HUES6 (cell line): Measurements from ENCODE around the gene SLC39A10.
A peak's percentile ranks its signal among the peaks of the same experiment; 100 is the strongest.
"Not testable (repeated sequence)": the region's sequence is repeated elsewhere in the genome, so short reads cannot be mapped to it uniquely, and the experiment has no call there.

Source experiments
- H3K27ac ChIP-seq: 2 replicates; pipeline ENCODE4 v1.7.0; 2013; ENCODE audit warnings: low read depth, mild to moderate bottlenecking, low read length, inconsistent platforms
- H3K27me3 ChIP-seq: 2 replicates; pipeline ENCODE4 v1.6.1; 2013; ENCODE audit warnings: low read length; ENCODE audit not compliant: control insufficient read depth, insufficient read depth
- H3K36me3 ChIP-seq: 2 replicates; pipeline ENCODE4 v1.6.1; 2013; ENCODE audit warnings: low read length; ENCODE audit not compliant: control insufficient read depth, insufficient read depth
- H3K4me1 ChIP-seq: 2 replicates; pipeline ENCODE4 v1.6.1; 2013; ENCODE audit warnings: low read length; ENCODE audit not compliant: control insufficient read depth, insufficient read depth
- H3K4me3 ChIP-seq: 2 replicates; pipeline ENCODE4 v1.5.1; 2013; ENCODE audit warnings: low read depth, low read length
- H3K9ac ChIP-seq: one replicate; pipeline ENCODE4 v1.6.1; 2013; ENCODE audit warnings: mild to moderate bottlenecking, low read length
- H3K9me3 ChIP-seq: 2 replicates; pipeline ENCODE4 v1.6.1; 2013; ENCODE audit warnings: low read depth, low read length; ENCODE audit not compliant: control insufficient read depth, insufficient read depth

The SLC39A10 gene

DNA sequence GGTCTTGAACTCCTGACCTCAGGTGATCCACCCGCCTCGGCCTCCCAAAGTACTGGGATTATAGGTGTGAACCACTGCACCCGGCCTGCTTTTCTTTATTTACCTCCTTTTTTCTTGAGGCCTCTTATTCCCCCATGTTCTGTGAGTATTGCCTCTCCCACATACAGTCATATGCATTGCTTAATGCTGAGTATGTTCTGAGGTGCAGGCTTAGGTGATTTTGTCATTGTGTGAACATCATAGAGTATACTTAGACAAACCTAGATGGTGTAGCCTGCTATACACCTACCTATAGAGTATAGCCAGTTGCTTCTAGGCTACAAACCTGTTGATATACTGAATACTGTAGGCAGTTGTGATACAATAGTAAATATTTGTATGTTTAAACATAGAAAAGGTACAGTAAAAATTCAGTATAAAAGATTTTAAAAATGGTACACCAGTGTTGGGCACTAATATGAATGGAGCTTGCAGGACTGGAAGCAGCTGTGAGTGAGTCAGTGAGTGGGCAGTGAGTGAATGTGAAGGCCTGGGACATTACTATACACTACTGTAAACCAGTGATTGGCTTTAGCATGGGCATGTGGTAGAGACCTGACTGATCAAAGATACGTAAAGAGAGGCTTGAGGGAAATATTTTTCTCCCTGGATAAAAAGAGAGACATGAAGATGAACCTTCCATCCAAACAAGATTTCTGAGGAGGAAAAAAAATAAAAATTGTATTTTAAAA lies 17.6 kb downstream of the SLC39A10 start:
- Histone ChIP-seq H3K4me1 (no peaks in the 10 kb centered on the region), H3K9me3 (no peaks in the 10 kb centered on the region), H3K27me3 (no peaks in the 10 kb centered on the region), H3K4me3 (no peak overlapping the region), H3K36me3 (peaks cover 7% of the 10 kb centered on the region), H3K27ac (no peak overlapping the region), H3K9ac (no peak overlapping the region)

DNA sequence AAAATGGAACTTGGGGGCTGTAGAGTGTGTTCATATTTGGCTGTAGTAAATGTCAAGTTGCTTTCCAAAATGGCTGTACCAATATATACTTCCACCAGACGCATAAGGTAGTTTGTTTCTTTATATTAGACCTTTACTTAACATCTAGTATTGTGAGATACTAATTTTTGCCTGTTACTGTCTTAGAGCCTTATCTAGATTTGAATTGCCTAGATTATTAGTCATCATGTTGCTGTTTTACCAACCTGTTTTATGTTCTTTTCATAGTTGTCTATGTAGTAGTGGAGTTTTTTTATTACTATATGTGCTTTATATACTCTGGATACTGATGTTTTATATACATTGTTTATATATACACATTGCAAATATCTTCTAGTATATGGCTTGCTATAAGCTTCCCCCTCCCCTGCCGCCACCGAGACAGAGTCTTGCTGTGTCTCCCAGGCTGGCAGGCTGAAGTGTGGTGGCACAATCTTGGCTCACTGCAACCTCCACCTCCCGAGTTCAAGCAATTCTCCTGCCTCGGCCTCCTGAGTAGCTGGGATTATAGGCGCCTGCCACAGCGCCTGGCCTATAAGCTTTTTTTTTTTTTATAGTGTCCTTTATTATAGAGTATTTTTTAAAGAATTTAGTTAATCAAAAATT lies 18.9 kb downstream of the SLC39A10 start:
- H3K9ac ChIP-seq = no peak overlapping the region
- no peaks in the 10 kb centered on the region for H3K9me3 ChIP-seq
- no peak overlapping the region for H3K4me3 ChIP-seq
- H3K4me1 ChIP-seq = no peaks in the 10 kb centered on the region
- no peak overlapping the region for H3K27ac ChIP-seq
- H3K36me3 ChIP-seq = peaks cover 16% of the 10 kb centered on the region
- no peaks in the 10 kb centered on the region for H3K27me3 ChIP-seq

DNA sequence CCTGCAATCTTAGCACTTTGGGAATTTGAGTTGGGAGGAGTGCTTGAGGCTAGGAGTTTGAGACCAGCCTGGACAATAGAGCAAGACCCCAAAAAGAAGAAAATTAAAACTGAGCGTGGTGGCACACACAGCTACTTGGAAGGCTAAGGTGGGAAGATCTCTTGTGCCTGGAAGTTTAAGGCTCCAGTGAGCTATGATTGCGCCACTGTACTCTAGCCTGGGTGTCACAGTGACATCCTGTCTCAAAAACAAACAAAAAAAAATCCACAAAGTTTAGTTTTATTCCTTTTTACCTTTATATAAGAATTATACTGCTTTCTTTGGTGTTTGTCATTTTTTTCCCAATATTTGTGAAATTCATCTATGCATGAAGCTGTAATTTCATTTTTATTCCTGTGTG lies 20.3 kb downstream of the SLC39A10 start:
- no peak overlapping the region for H3K4me3 ChIP-seq

DNA sequence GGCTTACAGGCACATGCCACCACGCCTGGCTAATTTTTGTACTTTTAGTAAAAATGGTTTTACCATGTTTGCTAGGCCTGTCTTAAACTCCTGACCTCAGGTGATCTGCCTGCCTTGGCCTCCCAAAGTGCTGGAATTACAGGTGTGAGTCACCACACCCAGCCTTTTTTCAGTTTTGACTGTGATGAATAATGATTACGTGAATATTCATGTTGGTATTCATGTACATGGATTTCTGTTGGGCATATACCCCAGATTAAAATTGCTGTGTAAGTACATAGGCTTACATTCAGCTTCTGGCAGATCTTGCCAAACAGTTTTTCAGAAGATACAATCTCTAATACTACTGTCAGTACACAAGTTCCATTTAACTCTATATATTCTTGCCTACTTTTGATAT lies 20.9 kb downstream of the SLC39A10 start:
- Histone ChIP-seq H3K9ac (no peak overlapping the region), H3K36me3 (peaks cover 24% of the 10 kb centered on the region), H3K27me3 (no peaks in the 10 kb centered on the region), H3K4me3 (no peak overlapping the region), H3K9me3 (no peaks in the 10 kb centered on the region), H3K4me1 (no peaks in the 10 kb centered on the region), H3K27ac (no peak overlapping the region)

More for the DNA sequence above, 20.3 kb downstream of the SLC39A10 start:
- H3K27ac ChIP-seq = no peak overlapping the region
- H3K9ac ChIP-seq = no peak overlapping the region
- H3K36me3 ChIP-seq = peaks cover 24% of the 10 kb centered on the region
- H3K4me1 ChIP-seq = no peaks in the 10 kb centered on the region
- H3K9me3 ChIP-seq = no peaks in the 10 kb centered on the region
- no peaks in the 10 kb centered on the region for H3K27me3 ChIP-seq

DNA sequence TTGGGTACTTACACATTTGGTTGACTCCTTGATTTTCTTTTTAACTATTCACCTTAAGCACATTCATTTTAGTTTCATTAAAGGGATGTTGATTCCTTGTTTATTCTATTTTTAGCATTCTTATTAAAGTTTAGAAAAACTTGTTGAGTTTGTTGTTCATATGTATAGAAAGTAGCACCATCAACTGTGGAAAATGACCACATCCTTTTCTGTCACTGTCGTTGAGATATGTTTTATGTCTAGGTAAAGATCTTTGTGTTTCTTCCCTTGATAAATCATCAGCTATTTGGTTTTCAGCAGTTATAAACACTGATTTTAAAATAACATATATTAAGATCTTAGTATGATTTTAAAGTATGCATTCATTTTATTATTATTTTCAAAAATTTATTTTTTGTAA lies 25.1 kb downstream of the SLC39A10 start:
- Histone ChIP-seq H3K9me3 (no peaks in the 10 kb centered on the region), H3K4me3 (no peak overlapping the region), H3K27me3 (no peaks in the 10 kb centered on the region), H3K36me3 (peaks cover 27% of the 10 kb centered on the region), H3K9ac (no peak overlapping the region), H3K27ac (no peak overlapping the region), H3K4me1 (peaks cover 16% of the 10 kb centered on the region)

DNA sequence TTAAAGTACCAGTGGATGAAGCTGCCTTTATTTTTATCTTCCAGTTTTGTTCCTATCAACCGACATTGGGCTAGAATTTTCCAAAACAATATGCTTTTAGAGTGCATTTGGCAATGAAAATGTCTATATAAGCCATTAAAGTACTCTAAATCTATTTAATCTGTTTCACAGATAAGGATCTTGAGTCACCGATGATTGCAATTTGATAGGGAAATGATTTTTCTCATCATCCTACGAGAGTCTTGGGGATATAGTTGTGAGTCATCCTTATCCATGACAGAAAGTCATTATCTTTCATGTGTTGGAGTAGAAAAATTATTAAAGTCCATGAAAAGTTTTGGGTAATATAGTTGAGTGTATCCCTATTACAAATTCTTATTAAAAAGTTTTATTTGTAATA lies 26.1 kb downstream of the SLC39A10 start:
- H3K36me3 ChIP-seq = peaks cover 25% of the 10 kb centered on the region
- H3K27ac ChIP-seq = no peak overlapping the region
- H3K4me3 ChIP-seq = no peak overlapping the region
- peaks cover 24% of the 10 kb centered on the region for H3K4me1 ChIP-seq
- H3K9me3 ChIP-seq = no peaks in the 10 kb centered on the region
- no peaks in the 10 kb centered on the region for H3K27me3 ChIP-seq
- no peak overlapping the region for H3K9ac ChIP-seq

DNA sequence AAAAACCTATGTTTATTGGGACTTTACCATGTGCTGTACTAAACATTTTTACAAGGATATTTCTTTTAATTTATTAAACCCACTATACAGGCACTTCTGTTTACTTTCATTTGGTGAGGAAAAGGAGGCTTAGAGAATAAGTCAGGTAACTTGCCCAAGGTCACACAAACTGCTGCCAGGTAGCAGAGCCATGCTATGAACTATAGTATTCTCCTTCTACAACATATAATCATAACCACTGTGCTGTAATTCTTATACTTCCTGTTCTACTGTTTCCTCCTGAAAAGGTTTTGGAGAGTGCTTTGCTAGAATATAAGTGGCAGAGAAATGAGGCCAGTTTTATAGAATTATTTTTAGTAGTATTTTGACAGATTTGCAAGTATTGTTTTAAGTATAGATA lies 29.5 kb downstream of the SLC39A10 start:
- Histone ChIP-seq H3K4me3 (no peak overlapping the region), H3K4me1 (peaks cover 24% of the 10 kb centered on the region), H3K9ac (no peak overlapping the region), H3K27ac (no peak overlapping the region), H3K9me3 (peaks cover 3% of the 10 kb centered on the region; the same call in 1 of the 2 replicates), H3K27me3 (no peaks in the 10 kb centered on the region), H3K36me3 (peaks cover 14% of the 10 kb centered on the region; the same call in 1 of the 2 replicates)

DNA sequence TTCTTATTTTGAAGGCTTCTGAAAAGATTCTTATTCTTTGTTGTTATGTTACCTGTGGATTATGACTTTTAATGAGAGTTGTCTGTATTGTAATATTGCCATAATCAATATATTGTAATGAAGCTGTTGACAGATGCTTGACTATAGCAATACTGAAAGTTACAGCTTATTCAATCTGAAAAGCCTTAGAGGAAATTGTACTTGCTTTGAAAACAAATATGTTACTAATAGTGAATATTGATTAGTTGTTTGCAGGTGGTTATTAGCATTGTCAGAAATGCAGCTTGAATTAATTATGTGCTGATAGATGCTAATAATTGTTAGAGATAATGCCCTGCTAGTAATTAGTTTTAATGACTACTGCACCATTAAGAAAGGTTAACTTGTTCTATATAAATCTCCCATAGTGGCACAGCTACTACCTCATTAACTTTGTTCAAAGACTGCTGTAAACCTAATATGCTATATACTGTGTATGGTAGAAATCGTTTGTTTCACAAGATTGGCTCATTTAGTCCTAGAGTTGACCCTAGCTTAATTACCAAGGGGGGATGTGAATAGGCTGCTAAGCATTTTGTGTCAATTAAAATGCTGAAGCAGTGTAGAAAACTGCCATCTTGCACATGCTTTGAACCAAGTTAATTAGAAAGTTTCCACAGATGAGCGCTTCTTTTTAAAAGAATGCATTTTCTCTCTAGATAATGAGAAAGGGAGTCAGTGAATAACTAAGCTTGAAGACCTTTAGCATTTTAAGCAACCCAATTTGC lies 30.5 kb downstream of the SLC39A10 start:
- Histone ChIP-seq H3K4me3 (no peak overlapping the region), H3K27me3 (no peaks in the 10 kb centered on the region), H3K4me1 (peaks cover 24% of the 10 kb centered on the region), H3K9me3 (peaks cover 5% of the 10 kb centered on the region; the same call in 1 of the 2 replicates), H3K9ac (no peak overlapping the region), H3K36me3 (peaks cover 9% of the 10 kb centered on the region; the same call in 1 of the 2 replicates), H3K27ac (peak overlapping the region; percentile 4; the same call in 1 of the 2 replicates)

DNA sequence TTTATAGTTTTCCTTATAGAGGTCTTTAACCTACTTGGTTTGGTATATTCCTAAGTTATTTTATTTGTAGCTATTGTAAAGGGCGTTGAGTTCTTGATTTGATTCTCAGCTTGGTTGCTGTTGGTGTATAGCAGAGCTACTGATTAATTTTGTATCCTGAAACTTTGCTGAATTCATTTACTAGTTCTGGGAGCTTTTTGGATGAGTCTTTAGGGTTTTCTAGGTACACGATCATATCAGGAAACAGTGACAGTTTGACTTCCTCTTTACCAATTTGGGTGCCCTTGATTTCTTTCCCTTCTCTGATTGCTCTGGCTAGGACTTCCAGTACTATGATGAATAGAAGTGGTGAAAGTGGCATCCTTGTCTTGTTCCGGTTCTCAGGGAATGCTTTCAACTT lies 35.5 kb downstream of the SLC39A10 start:
- H3K4me3 ChIP-seq, H3K9me3 ChIP-seq, H3K27me3 ChIP-seq, H3K27ac ChIP-seq, H3K36me3 ChIP-seq, H3K9ac ChIP-seq: not testable (repeated sequence)
- H3K4me1 ChIP-seq = peaks cover 20% of the 10 kb centered on the region

DNA sequence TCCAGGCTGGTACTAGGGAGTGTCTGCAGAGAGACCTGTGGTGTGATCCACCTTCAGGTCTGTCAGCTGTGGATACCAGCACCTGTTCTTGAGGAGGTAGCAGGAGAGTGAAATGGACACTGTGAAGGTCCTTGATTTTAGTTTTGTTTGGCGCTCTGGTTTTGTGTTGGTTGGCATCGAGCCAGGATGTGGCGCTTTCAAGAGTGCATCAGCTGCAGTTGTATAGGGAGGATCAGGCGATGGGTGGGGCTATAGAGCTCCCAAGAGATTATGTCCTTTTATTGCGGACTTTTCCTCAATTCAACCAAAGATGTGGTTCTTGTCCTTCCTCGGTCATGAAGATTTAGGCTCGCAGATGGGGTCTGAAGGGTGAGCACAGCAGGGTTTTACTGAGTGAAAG lies 37.5 kb downstream of the SLC39A10 start:
- 0 out of 2 replicates have a peak, but pooled peaks cover 7% of the 10 kb centered on the region for H3K36me3 ChIP-seq
- H3K27me3 ChIP-seq = no peaks in the 10 kb centered on the region
- H3K9ac ChIP-seq = no peak overlapping the region
- peaks cover 17% of the 10 kb centered on the region for H3K4me1 ChIP-seq
- H3K4me3 ChIP-seq = no peak overlapping the region
- peaks cover 9% of the 10 kb centered on the region; the same call in 1 of the 2 replicates for H3K9me3 ChIP-seq
- peak overlapping the region; percentile 63; the same call in 1 of the 2 replicates for H3K27ac ChIP-seq
